Osteocyte (in vitro differentiated cells): ENCODE measurements around the gene PRKCD. TPM values are rescaled to one million over a fixed set of nuclear protein-coding genes. Genes with fewer than 3 reads are reported as not detected.

Experiments
- DNase-seq: peaks from one replicate; pipeline ENCODE4 v3.0.0; 2021; ENCODE audit warnings: mixed read lengths; ENCODE audit not compliant: unreplicated experiment; ENCODE audit errors: extremely low spot score
- H3K27ac Mint-ChIP-seq: one replicate; pipeline ENCODE4 v1.8.0; 2021; ENCODE audit warnings: mild to moderate bottlenecking, mixed read lengths; ENCODE audit not compliant: unreplicated experiment
- H3K27me3 Mint-ChIP-seq: one replicate; pipeline ENCODE4 v1.8.0; 2021; ENCODE audit warnings: mixed read lengths; ENCODE audit not compliant: unreplicated experiment
- H3K36me3 Mint-ChIP-seq: one replicate; pipeline ENCODE4 v1.8.0; 2021; ENCODE audit warnings: mixed read lengths; ENCODE audit not compliant: unreplicated experiment
- H3K4me1 Mint-ChIP-seq: one replicate; pipeline ENCODE4 v1.8.0; 2021; ENCODE audit warnings: mixed read lengths; ENCODE audit not compliant: unreplicated experiment
- H3K4me3 Mint-ChIP-seq: one replicate; pipeline ENCODE4 v1.8.0; 2021; ENCODE audit warnings: mild to moderate bottlenecking, moderate library complexity, mixed read lengths; ENCODE audit not compliant: unreplicated experiment
- H3K9me3 Mint-ChIP-seq: one replicate; pipeline ENCODE4 v1.8.0; 2021; ENCODE audit warnings: mixed read lengths; ENCODE audit not compliant: unreplicated experiment
- CTCF ChIP-seq: fragments of 200-600 bp; sonication (generic); IDR thresholded peaks from 2 replicates; pipeline ENCODE4 v1.5.0; 2021; ENCODE audit warnings: antibody characterized with exemption, mild to moderate bottlenecking, moderate library complexity
- total RNA-seq: library from RNA; stranded (reverse); gene quantifications from 2 replicates; pipeline ENCODE4 v1.2.1, GENCODE V29; 2021

Gene PRKCD
- total RNA-seq, 1 donor from 2014 or later, result 17.1 TPM

- Mint-ChIP-seq H3K27me3 (no peaks in the 10 kb centered on the region), H3K4me3 (no peak overlapping the region), H3K4me1 (peaks cover 3% of the 10 kb centered on the region), H3K27ac (no peak overlapping the region), H3K9me3 (no peaks in the 10 kb centered on the region), H3K36me3 (no peaks in the 10 kb centered on the region)
- TF ChIP-seq CTCF, result no peak
- DNase-seq, result no peak
These were observed 15.9 kb upstream of the PRKCD start for GRCh38 chr3:53144862-53145712.

GRCh38 chr3:53145713-53146080, 15.3 kb upstream of the PRKCD start:
- TF ChIP-seq CTCF, result no peak
- no peaks in the 10 kb centered on the region for H3K4me1 Mint-ChIP-seq
- H3K4me3 Mint-ChIP-seq, result no peak overlapping the region
- H3K9me3 Mint-ChIP-seq, result no peaks in the 10 kb centered on the region
- DNase-seq, result no peak
- H3K27me3 Mint-ChIP-seq, result no peaks in the 10 kb centered on the region
- H3K27ac Mint-ChIP-seq, result no peak overlapping the region
- no peaks in the 10 kb centered on the region for H3K36me3 Mint-ChIP-seq

GRCh38 chr3:53146319-53146891, 14.6 kb upstream of the PRKCD start:
- H3K4me1 Mint-ChIP-seq, result no peaks in the 10 kb centered on the region
- H3K27me3 Mint-ChIP-seq, result no peaks in the 10 kb centered on the region
- no peak for TF ChIP-seq CTCF
- H3K4me3 Mint-ChIP-seq, result no peak overlapping the region
- no peaks in the 10 kb centered on the region for H3K36me3 Mint-ChIP-seq
- no peak overlapping the region for H3K27ac Mint-ChIP-seq
- DNase-seq, result no peak
- H3K9me3 Mint-ChIP-seq, result no peaks in the 10 kb centered on the region

- no peaks in the 10 kb centered on the region for H3K4me1 Mint-ChIP-seq
- H3K9me3 Mint-ChIP-seq, result no peaks in the 10 kb centered on the region
- H3K36me3 Mint-ChIP-seq, result no peaks in the 10 kb centered on the region
- no peak for DNase-seq
- no peak overlapping the region for H3K27ac Mint-ChIP-seq
- no peak for TF ChIP-seq CTCF
- H3K27me3 Mint-ChIP-seq, result no peaks in the 10 kb centered on the region
- no peak overlapping the region for H3K4me3 Mint-ChIP-seq
These were observed 13.7 kb upstream of the PRKCD start for GRCh38 chr3:53147151-53147902.

DNA sequence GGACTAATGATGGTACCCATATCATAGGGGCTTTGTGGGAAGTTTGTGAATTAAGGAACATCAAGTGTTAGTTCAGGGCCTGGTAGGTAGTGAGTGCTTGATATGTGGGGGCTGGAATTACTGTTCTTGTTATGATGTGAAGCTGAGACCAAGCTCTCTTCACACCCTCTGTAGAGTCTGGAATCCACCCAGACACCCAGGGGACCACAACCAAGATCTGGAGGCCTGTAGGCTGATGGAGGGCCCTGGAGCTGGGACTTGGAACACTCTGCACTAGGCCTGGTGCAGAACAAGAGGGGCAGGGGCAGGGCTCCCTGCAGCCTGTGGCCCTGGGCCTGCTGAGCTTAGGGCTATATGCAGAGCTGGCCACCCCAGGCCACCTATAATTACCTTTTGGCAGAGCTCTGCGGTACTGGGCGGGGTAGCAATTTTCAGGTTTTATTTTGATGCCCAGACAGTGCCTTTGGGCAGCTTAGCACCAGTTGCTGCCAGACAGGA, 13.1 kb upstream of the PRKCD start:
- Mint-ChIP-seq H3K27me3 (no peaks in the 10 kb centered on the region), H3K9me3 (no peaks in the 10 kb centered on the region), H3K27ac (no peak overlapping the region), H3K4me3 (no peak overlapping the region), H3K36me3 (no peaks in the 10 kb centered on the region), H3K4me1 (no peaks in the 10 kb centered on the region)
- TF ChIP-seq CTCF, result no peak
- no peak for DNase-seq
